ENCODE results near the gene CYP3A5.
"Not testable (repeated sequence)": the region's sequence is repeated elsewhere in the genome, so short reads cannot be mapped to it uniquely, and the experiment has no call there.

CYP3A5 gene

DNA sequence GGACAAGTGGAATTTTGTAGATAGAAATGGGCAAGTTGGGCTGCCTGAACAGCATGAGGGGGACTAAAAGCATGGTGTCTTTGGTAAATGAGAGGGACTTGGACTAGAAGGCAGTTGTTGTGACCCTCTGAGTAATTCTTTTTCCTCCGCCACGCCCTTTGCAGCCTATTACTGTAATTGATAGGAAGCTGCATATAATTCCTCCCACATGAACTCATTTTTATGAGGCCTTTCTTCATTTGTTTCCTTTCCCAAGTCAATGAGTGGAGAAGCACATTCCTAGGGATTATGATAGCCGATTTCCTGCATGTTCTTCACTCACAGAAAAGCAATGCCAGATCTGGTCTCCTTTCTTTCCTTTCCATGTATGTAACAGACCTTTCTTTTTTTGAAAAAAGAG is 35.4 kb downstream of the CYP3A5 start:
- TF ChIP-seq CTCF (IDR thresholded peaks at IDR 0.05; ENCODE audit: low read depth, low read length, missing control alignments) = no peak
- in situ Hi-C loops (cut with HindIII; ENCODE audit: low pct_ligation_motif_present, low sequenced_read_pairs) = no loop called here
- Histone ChIP-seq H3K36me3 (replicated peaks) (no peaks in the 10 kb centered on the region), H3K27me3 (replicated peaks) (no peaks in the 10 kb centered on the region), H3K4me3 (ENCODE audit: low read depth, low read length) (no peak overlapping the region), H3K27ac (no peak overlapping the region)
- no peak for DNase-seq

- in situ Hi-C loops (cut with HindIII; ENCODE audit: low pct_ligation_motif_present, low sequenced_read_pairs) = no loop called here
- H3K27ac ChIP-seq = no peak overlapping the region
- H3K27me3 ChIP-seq (replicated peaks) = no peaks in the 10 kb centered on the region
- no peak for TF ChIP-seq CTCF (IDR thresholded peaks at IDR 0.05; ENCODE audit: low read depth, low read length, missing control alignments)
- H3K36me3 ChIP-seq (replicated peaks) = no peaks in the 10 kb centered on the region
- no peak overlapping the region for H3K4me3 ChIP-seq (ENCODE audit: low read depth, low read length)
- no peak for DNase-seq
Observed at GRCh38 chr7:99643464-99643863, 36.3 kb downstream of the CYP3A5 start.

DNA sequence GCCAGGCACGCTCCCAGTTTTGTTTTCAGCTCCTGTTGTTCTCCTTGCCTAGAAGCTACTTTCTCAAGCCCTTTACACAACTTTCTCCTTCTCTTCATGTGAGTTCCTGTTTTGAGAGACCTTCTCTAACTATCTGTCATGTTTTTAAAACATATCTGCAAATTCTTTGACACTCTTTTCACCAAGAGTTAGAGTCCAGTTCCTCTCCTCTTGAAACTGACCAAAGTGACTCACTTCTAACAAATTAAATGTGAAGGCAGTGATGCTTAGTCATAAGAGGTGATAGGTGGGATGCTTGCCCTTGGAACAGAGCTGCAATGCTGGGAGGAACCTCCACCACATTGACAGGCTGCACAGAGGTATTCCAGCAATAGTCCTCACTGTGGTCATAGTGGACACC is 37.8 kb downstream of the CYP3A5 start:
- Histone ChIP-seq H3K4me3 (ENCODE audit: low read depth, low read length) (no peak overlapping the region), H3K36me3 (replicated peaks) (no peaks in the 10 kb centered on the region), H3K27me3 (replicated peaks) (no peaks in the 10 kb centered on the region), H3K27ac (no peak overlapping the region)
- DNase-seq = no peak
- in situ Hi-C loops (cut with HindIII; ENCODE audit: low pct_ligation_motif_present, low sequenced_read_pairs) = no loop called here
- no peak for TF ChIP-seq CTCF (IDR thresholded peaks at IDR 0.05; ENCODE audit: low read depth, low read length, missing control alignments)

DNA sequence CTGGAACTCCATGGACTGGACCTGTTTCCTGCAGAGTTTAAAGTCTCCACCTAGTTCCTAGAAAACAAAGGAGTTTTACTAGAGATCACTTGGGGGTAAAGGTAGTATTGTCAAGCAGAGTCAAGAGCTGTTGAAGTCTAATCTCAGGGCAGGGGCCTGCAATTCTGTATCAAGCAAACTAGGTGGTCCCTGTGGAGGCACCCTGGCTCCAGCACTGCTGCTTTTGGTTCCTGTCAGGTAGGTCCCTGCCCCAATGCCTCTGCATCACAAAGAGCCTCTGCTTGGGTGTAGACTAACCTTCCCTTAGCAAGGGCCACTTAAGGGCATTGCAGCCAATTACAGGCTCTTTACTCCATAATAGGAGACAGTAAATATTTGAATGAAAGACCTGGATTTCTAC is 40.5 kb downstream of the CYP3A5 start:
- no peak for DNase-seq
- Histone ChIP-seq H3K27ac (no peak overlapping the region), H3K27me3 (replicated peaks) (no peaks in the 10 kb centered on the region), H3K36me3 (replicated peaks) (no peaks in the 10 kb centered on the region), H3K4me3 (ENCODE audit: low read depth, low read length) (no peak overlapping the region)
- no peak for TF ChIP-seq CTCF (IDR thresholded peaks at IDR 0.05; ENCODE audit: low read depth, low read length, missing control alignments)
- in situ Hi-C loops (cut with HindIII; ENCODE audit: low pct_ligation_motif_present, low sequenced_read_pairs) = no loop called here

GRCh38 chr7:99638731-99639130 is 41.1 kb downstream of the CYP3A5 start:
- in situ Hi-C loops (cut with HindIII; ENCODE audit: low pct_ligation_motif_present, low sequenced_read_pairs) = no loop called here
- no peaks in the 10 kb centered on the region for H3K36me3 ChIP-seq (replicated peaks)
- DNase-seq = no peak
- no peak overlapping the region for H3K27ac ChIP-seq
- no peak for TF ChIP-seq CTCF (IDR thresholded peaks at IDR 0.05; ENCODE audit: low read depth, low read length, missing control alignments)
- H3K4me3 ChIP-seq (ENCODE audit: low read depth, low read length) = no peak overlapping the region
- no peaks in the 10 kb centered on the region for H3K27me3 ChIP-seq (replicated peaks)

GRCh38 chr7:99637414-99637813 is 42.4 kb downstream of the CYP3A5 start:
- H3K36me3 ChIP-seq (replicated peaks); H3K27me3 ChIP-seq (replicated peaks); H3K4me3 ChIP-seq (ENCODE audit: low read depth, low read length); H3K27ac ChIP-seq; DNase-seq; in situ Hi-C loops (cut with HindIII; ENCODE audit: low pct_ligation_motif_present, low sequenced_read_pairs): not testable (repeated sequence)

Data from brain microvascular endothelial cell (primary cell).